Nephron progenitor cell (in vitro differentiated cells): ENCODE results near the gene NADK2.
A peak's percentile ranks its signal among the peaks of the same experiment; 100 is the strongest.

Source experiments
- DNase-seq: peaks from one replicate; pipeline ENCODE4 v3.0.0; 2021
- H3K27ac Mint-ChIP-seq: 2 replicates; pipeline ENCODE4 v1.8.0; 2021; ENCODE audit warnings: mild to moderate bottlenecking, moderate library complexity, mixed read lengths
- H3K27me3 Mint-ChIP-seq: 2 replicates; pipeline ENCODE4 v1.8.0; 2021; ENCODE audit warnings: mild to moderate bottlenecking, low read depth, mixed read lengths; ENCODE audit not compliant: poor library complexity
- H3K36me3 Mint-ChIP-seq: 2 replicates; pipeline ENCODE4 v1.8.0; 2021; ENCODE audit warnings: low read depth, mixed read lengths
- H3K4me1 Mint-ChIP-seq: 2 replicates; pipeline ENCODE4 v1.8.0; 2021; ENCODE audit warnings: mixed read lengths
- H3K4me3 Mint-ChIP-seq: 2 replicates; pipeline ENCODE4 v1.8.0; 2021; ENCODE audit warnings: mild to moderate bottlenecking, moderate library complexity, mixed read lengths
- H3K9me3 Mint-ChIP-seq: 2 replicates; pipeline ENCODE4 v1.8.0; 2021; ENCODE audit warnings: mild to moderate bottlenecking, moderate library complexity, mixed read lengths
- TF ChIP-seq, protein P1 (sequence below): fragments of 200-600 bp; sonication (generic); IDR thresholded peaks from 2 replicates; pipeline ENCODE4 v1.5.0; 2021; ENCODE audit warnings: antibody characterized with exemption

The NADK2 gene

DNA sequence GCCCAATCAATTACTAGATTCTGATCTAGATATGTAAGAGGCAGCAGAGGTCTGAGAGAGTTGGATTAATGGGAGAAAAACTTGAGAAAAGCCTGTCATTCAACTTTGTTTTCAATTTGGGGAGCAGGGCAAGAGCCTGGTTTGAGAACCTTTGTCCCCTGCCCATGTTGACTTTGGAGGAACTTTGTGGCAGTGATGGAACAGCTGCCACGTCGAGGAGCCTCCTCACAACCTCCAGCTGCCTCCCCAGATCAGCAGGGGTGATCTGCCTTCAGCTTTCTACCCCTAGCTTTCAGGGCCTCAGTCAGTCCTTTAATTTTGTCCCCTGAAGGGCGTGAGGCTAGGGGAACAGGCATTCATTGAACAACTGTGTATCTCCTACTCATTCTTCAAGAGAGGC, 81.1 kb downstream of the NADK2 start:
- Mint-ChIP-seq H3K27ac (no peak overlapping the region), H3K4me1 (peaks cover 24% of the 10 kb centered on the region), H3K27me3 (no peaks in the 10 kb centered on the region), H3K9me3 (no peaks in the 10 kb centered on the region), H3K4me3 (no peak overlapping the region), H3K36me3 (peaks cover 78% of the 10 kb centered on the region)
- TF ChIP-seq, protein P1, sequence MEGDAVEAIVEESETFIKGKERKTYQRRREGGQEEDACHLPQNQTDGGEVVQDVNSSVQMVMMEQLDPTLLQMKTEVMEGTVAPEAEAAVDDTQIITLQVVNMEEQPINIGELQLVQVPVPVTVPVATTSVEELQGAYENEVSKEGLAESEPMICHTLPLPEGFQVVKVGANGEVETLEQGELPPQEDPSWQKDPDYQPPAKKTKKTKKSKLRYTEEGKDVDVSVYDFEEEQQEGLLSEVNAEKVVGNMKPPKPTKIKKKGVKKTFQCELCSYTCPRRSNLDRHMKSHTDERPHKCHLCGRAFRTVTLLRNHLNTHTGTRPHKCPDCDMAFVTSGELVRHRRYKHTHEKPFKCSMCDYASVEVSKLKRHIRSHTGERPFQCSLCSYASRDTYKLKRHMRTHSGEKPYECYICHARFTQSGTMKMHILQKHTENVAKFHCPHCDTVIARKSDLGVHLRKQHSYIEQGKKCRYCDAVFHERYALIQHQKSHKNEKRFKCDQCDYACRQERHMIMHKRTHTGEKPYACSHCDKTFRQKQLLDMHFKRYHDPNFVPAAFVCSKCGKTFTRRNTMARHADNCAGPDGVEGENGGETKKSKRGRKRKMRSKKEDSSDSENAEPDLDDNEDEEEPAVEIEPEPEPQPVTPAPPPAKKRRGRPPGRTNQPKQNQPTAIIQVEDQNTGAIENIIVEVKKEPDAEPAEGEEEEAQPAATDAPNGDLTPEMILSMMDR: no peak
- no peak for DNase-seq

DNA sequence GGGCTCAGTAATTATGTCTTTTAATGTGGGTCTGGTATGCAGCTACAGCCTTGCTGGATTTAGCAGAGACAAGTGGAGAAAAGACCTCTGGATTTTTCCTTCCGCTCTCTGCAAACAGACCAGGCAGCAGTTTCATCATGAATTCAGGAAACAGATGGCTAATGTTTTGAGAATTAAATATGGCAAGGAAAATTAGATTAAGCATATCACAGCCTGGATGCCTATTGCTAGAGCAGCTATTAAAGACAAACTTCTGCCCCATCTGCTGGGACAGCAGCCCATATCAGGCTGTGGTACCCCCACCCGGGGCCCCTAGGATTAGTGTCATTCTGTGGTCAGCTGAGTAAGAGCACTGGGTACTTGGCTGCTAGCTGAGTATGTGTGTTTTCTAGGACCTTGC, 83.6 kb downstream of the NADK2 start:
- Mint-ChIP-seq H3K9me3 (no peaks in the 10 kb centered on the region), H3K4me3 (no peak overlapping the region), H3K27me3 (no peaks in the 10 kb centered on the region), H3K4me1 (peaks cover 46% of the 10 kb centered on the region), H3K27ac (no peak overlapping the region), H3K36me3 (peaks cover 83% of the 10 kb centered on the region)
- no peak for DNase-seq
- TF ChIP-seq, protein P1: no peak

DNA sequence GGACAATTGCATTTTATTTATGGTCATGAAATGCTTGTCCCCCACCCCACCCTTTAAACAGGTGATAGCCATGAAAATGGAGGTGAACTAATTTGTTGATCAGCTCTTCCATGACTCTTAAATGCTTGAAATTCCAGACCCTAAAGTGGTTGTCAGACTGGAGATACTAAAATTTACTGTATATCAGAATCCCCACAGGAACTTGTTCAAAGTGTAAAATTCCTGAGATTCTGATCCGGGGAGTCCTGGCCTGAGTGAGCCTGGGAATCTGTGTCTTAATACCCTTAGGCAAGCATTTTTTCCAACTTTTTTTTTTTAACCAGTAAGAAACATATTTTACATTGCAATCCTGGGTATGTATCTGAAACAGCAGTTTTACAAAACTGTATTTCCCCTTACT, 85.1 kb downstream of the NADK2 start:
- TF ChIP-seq, protein P1: no peak
- H3K4me3 Mint-ChIP-seq: no peak overlapping the region
- H3K36me3 Mint-ChIP-seq: peaks cover 68% of the 10 kb centered on the region
- H3K27ac Mint-ChIP-seq: no peak overlapping the region
- H3K4me1 Mint-ChIP-seq: peaks cover 54% of the 10 kb centered on the region
- no peaks in the 10 kb centered on the region for H3K9me3 Mint-ChIP-seq
- H3K27me3 Mint-ChIP-seq: peaks cover 3% of the 10 kb centered on the region
- DNase-seq: no peak

DNA sequence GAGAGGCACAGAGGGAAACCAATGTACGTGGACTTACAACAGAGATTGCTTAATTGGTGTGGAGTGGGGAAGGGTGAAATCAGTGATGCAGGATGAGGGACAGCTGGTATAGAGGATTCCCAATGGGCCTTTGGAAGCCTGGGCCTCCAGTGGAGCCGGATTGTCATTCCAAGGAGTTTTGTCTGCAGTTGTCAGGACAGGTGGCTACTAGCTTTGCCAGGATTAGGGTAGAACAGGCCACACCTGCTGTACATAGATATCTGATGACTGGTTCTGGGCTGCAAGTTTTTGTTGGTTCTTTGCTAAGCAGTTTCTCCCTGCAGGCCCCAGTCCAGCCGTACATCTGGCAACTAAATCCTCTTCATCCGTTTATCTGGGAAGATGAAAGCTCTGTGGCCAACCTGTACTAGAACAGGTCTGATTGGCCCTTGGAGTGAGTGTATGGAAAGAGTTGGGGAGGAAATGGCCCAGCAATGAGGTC, 85.6 kb downstream of the NADK2 start:
- H3K4me3 Mint-ChIP-seq: no peak overlapping the region
- H3K4me1 Mint-ChIP-seq: peaks cover 54% of the 10 kb centered on the region
- peak overlapping the region; percentile 60 for H3K27ac Mint-ChIP-seq
- H3K9me3 Mint-ChIP-seq: no peaks in the 10 kb centered on the region
- TF ChIP-seq, protein P1: no peak
- H3K27me3 Mint-ChIP-seq: peaks cover 3% of the 10 kb centered on the region
- peaks cover 63% of the 10 kb centered on the region for H3K36me3 Mint-ChIP-seq
- no peak for DNase-seq

DNA sequence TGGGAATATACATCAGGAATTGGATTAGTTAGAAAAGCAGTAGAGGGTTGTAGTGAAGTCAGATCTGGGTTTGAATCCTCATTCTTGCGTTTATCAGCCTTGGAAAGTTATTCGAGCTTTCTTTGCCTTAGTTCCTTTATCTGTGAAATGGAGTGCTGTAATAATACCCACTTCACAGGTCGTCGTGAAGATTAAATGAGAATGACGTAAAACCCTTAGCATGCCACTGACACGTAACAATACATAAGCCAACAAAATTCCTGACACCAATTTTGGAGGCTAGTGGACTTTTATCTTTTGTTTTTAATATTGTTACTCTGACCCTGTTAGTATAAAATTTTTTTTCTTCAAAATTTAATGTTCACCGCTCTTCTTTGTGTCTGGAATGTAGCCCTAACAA, 86.4 kb downstream of the NADK2 start:
- TF ChIP-seq, protein P1: no peak
- no peak for DNase-seq
- Mint-ChIP-seq H3K4me3 (no peak overlapping the region), H3K4me1 (peaks cover 62% of the 10 kb centered on the region), H3K9me3 (no peaks in the 10 kb centered on the region), H3K27ac (no peak overlapping the region), H3K27me3 (peaks cover 6% of the 10 kb centered on the region), H3K36me3 (peaks cover 62% of the 10 kb centered on the region)

DNA sequence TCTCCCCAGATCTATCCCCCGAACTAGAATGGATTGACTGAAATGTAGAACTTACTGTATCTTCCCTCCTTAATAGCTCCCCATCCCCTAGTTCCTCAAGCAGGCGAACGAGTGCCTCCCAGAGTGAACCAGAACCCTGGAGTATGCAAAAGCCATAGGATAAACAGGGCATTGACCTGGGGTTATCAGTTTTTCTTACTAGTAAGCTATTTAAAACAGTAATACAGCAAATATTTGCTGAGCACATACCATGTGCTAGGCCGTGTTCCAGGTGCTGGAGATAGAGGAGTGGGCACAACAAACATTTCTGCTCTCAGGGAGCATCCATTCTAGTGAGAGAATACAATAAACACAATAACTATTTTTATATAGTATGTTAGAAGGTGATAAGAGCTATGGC, 88.0 kb downstream of the NADK2 start:
- Mint-ChIP-seq H3K36me3 (peaks cover 48% of the 10 kb centered on the region), H3K4me3 (peak overlapping the region; percentile 95), H3K9me3 (no peaks in the 10 kb centered on the region), H3K27me3 (peaks cover 6% of the 10 kb centered on the region), H3K27ac (peak overlapping the region; percentile 5), H3K4me1 (peaks cover 67% of the 10 kb centered on the region)
- no peak for DNase-seq
- TF ChIP-seq, protein P1: no peak
